ENCODE results near the gene DEPDC1B.
"Not testable (repeated sequence)": the region's sequence is repeated elsewhere in the genome, so short reads cannot be mapped to it uniquely, and the experiment has no call there.

DEPDC1B gene

GRCh38 chr5:60634051-60634450 is 65.9 kb downstream of the DEPDC1B start:
- Mint-ChIP-seq H3K4me1 (no peaks in the 10 kb centered on the region), H3K27me3 (ENCODE audit: low read depth) (no peaks in the 10 kb centered on the region), H3K4me3 (no peak overlapping the region), H3K9me3 (no peaks in the 10 kb centered on the region), H3K36me3 (ENCODE audit: low read depth) (peaks cover 51% of the 10 kb centered on the region), H3K27ac (no peak overlapping the region)
- TF ChIP-seq CTCF (IDR thresholded peaks at IDR 0.05; ENCODE audit: unreplicated experiment in 3 of 3), result no peak

GRCh38 chr5:60633341-60633740 is 66.6 kb downstream of the DEPDC1B start:
- Mint-ChIP-seq H3K4me1 (no peaks in the 10 kb centered on the region), H3K27ac (no peak overlapping the region), H3K4me3 (no peak overlapping the region), H3K36me3 (ENCODE audit: low read depth) (peaks cover 50% of the 10 kb centered on the region), H3K9me3 (no peaks in the 10 kb centered on the region), H3K27me3 (ENCODE audit: low read depth) (no peaks in the 10 kb centered on the region)
- TF ChIP-seq CTCF (IDR thresholded peaks at IDR 0.05; ENCODE audit: unreplicated experiment in 3 of 3), result no peak

- no peak overlapping the region for H3K27ac Mint-ChIP-seq
- H3K4me3 Mint-ChIP-seq, result no peak overlapping the region
Observed at GRCh38 chr5:60632153-60632552, 67.8 kb downstream of the DEPDC1B start.

GRCh38 chr5:60630836-60631235 is 69.1 kb downstream of the DEPDC1B start:
- Mint-ChIP-seq H3K4me3 (no peak overlapping the region), H3K36me3 (ENCODE audit: low read depth) (peaks cover 51% of the 10 kb centered on the region), H3K9me3 (no peaks in the 10 kb centered on the region), H3K4me1 (no peaks in the 10 kb centered on the region), H3K27ac (no peak overlapping the region), H3K27me3 (ENCODE audit: low read depth) (no peaks in the 10 kb centered on the region)
- no peak for TF ChIP-seq CTCF (IDR thresholded peaks at IDR 0.05; ENCODE audit: unreplicated experiment in 3 of 3)

More at GRCh38 chr5:60632153-60632552, 67.8 kb downstream of the DEPDC1B start:
- Mint-ChIP-seq H3K4me1 (no peaks in the 10 kb centered on the region), H3K27me3 (ENCODE audit: low read depth) (no peaks in the 10 kb centered on the region), H3K9me3 (no peaks in the 10 kb centered on the region), H3K36me3 (ENCODE audit: low read depth) (peaks cover 42% of the 10 kb centered on the region)
- no peak for TF ChIP-seq CTCF (IDR thresholded peaks at IDR 0.05; ENCODE audit: unreplicated experiment in 3 of 3)

GRCh38 chr5:60630179-60630578 is 69.8 kb downstream of the DEPDC1B start:
- Mint-ChIP-seq H3K4me3 (no peak overlapping the region), H3K27ac (no peak overlapping the region), H3K9me3 (peaks cover 3% of the 10 kb centered on the region), H3K4me1 (no peaks in the 10 kb centered on the region), H3K36me3 (ENCODE audit: low read depth) (peaks cover 54% of the 10 kb centered on the region), H3K27me3 (ENCODE audit: low read depth) (no peaks in the 10 kb centered on the region)
- TF ChIP-seq CTCF (IDR thresholded peaks at IDR 0.05; ENCODE audit: unreplicated experiment in 3 of 3), result no peak

GRCh38 chr5:60624875-60625274 is 75.1 kb downstream of the DEPDC1B start:
- not testable (repeated sequence) for H3K27me3 Mint-ChIP-seq (ENCODE audit: low read depth); H3K4me3 Mint-ChIP-seq; H3K27ac Mint-ChIP-seq; H3K4me1 Mint-ChIP-seq
- H3K36me3 Mint-ChIP-seq (ENCODE audit: low read depth), result peaks cover 73% of the 10 kb centered on the region
- H3K9me3 Mint-ChIP-seq, result peaks cover 20% of the 10 kb centered on the region

- not testable (repeated sequence) for H3K4me1 Mint-ChIP-seq; H3K27me3 Mint-ChIP-seq (ENCODE audit: low read depth); H3K4me3 Mint-ChIP-seq; H3K27ac Mint-ChIP-seq
- Mint-ChIP-seq H3K9me3 (peaks cover 46% of the 10 kb centered on the region), H3K36me3 (ENCODE audit: low read depth) (peaks cover 80% of the 10 kb centered on the region)
Observed at GRCh38 chr5:60620752-60621151, 79.2 kb downstream of the DEPDC1B start.

Measured in nephron (organoid).